ENCODE measurements around the gene CELF4.

The CELF4 gene

GRCh38 chr18:37251679-37252078 is 313.9 kb downstream of the CELF4 start:
- no peak overlapping the region for H3K27ac Mint-ChIP-seq
- no peaks in the 10 kb centered on the region for H3K9me3 Mint-ChIP-seq
- H3K4me3 Mint-ChIP-seq: no peak overlapping the region
- ATAC-seq: no peak
- no peaks in the 10 kb centered on the region for H3K36me3 Mint-ChIP-seq
- no peak for DNase-seq (ENCODE audit: low spot score in 2 of 2)
- peaks cover 7% of the 10 kb centered on the region for H3K4me1 Mint-ChIP-seq

GRCh38 chr18:37249895-37250618 is 315.5 kb downstream of the CELF4 start:
- no peaks in the 10 kb centered on the region for H3K9me3 Mint-ChIP-seq
- peak overlapping the region; percentile 20 for H3K27ac Mint-ChIP-seq
- ATAC-seq: no peak
- no peaks in the 10 kb centered on the region for H3K36me3 Mint-ChIP-seq
- no peak overlapping the region for H3K4me3 Mint-ChIP-seq
- no peak for DNase-seq (ENCODE audit: low spot score in 2 of 2)
- peaks cover 7% of the 10 kb centered on the region for H3K4me1 Mint-ChIP-seq

- Mint-ChIP-seq H3K36me3 (no peaks in the 10 kb centered on the region), H3K9me3 (peaks cover 3% of the 10 kb centered on the region), H3K27ac (no peak overlapping the region), H3K4me3 (no peak overlapping the region), H3K4me1 (no peaks in the 10 kb centered on the region)
- ATAC-seq: peak; percentile 15
- DNase-seq (ENCODE audit: low spot score in 2 of 2): no peak
These were observed 316.3 kb downstream of the CELF4 start for GRCh38 chr18:37249171-37249886.

- ATAC-seq (no peak), DNase-seq (ENCODE audit: low spot score in 2 of 2) (no peak)
- H3K4me1 Mint-ChIP-seq: no peaks in the 10 kb centered on the region
- peaks cover 3% of the 10 kb centered on the region for H3K9me3 Mint-ChIP-seq
- no peaks in the 10 kb centered on the region for H3K36me3 Mint-ChIP-seq
- no peak overlapping the region for H3K27ac Mint-ChIP-seq
- H3K4me3 Mint-ChIP-seq: no peak overlapping the region
These were observed 317.3 kb downstream of the CELF4 start for GRCh38 chr18:37248281-37248680.

- no peak for ATAC-seq
- Mint-ChIP-seq H3K27ac (no peak overlapping the region), H3K9me3 (peaks cover 3% of the 10 kb centered on the region), H3K4me1 (no peaks in the 10 kb centered on the region), H3K36me3 (no peaks in the 10 kb centered on the region), H3K4me3 (no peak overlapping the region)
- no peak for DNase-seq (ENCODE audit: low spot score in 2 of 2)
These were observed 318.0 kb downstream of the CELF4 start for GRCh38 chr18:37247497-37248161.

- no peak overlapping the region for H3K27ac Mint-ChIP-seq
- DNase-seq (ENCODE audit: low spot score in 2 of 2) (no peak), ATAC-seq (no peak)
- peaks cover 3% of the 10 kb centered on the region for H3K9me3 Mint-ChIP-seq
- H3K4me3 Mint-ChIP-seq: no peak overlapping the region
- H3K36me3 Mint-ChIP-seq: no peaks in the 10 kb centered on the region
- H3K4me1 Mint-ChIP-seq: no peaks in the 10 kb centered on the region
These were observed 318.7 kb downstream of the CELF4 start for GRCh38 chr18:37246779-37247340.

- no peak overlapping the region for H3K4me3 Mint-ChIP-seq
- H3K36me3 Mint-ChIP-seq: no peaks in the 10 kb centered on the region
- ATAC-seq (no peak), DNase-seq (ENCODE audit: low spot score in 2 of 2) (no peak)
- H3K27ac Mint-ChIP-seq: no peak overlapping the region
- H3K9me3 Mint-ChIP-seq: peaks cover 3% of the 10 kb centered on the region
- H3K4me1 Mint-ChIP-seq: no peaks in the 10 kb centered on the region
These were observed 321.0 kb downstream of the CELF4 start for GRCh38 chr18:37244618-37245017.

GRCh38 chr18:37243741-37244140 is 321.9 kb downstream of the CELF4 start:
- no peak for ATAC-seq
- Mint-ChIP-seq H3K4me1 (no peaks in the 10 kb centered on the region), H3K27ac (no peak overlapping the region), H3K36me3 (no peaks in the 10 kb centered on the region), H3K4me3 (no peak overlapping the region), H3K9me3 (peaks cover 3% of the 10 kb centered on the region)
- no peak for DNase-seq (ENCODE audit: low spot score in 2 of 2)

- Mint-ChIP-seq H3K27ac (no peak overlapping the region), H3K9me3 (peaks cover 3% of the 10 kb centered on the region), H3K4me3 (no peak overlapping the region), H3K36me3 (no peaks in the 10 kb centered on the region), H3K4me1 (no peaks in the 10 kb centered on the region)
- no peak for DNase-seq (ENCODE audit: low spot score in 2 of 2)
- no peak for ATAC-seq
These were observed 322.6 kb downstream of the CELF4 start for GRCh38 chr18:37242826-37243560.

- peaks cover 3% of the 10 kb centered on the region for H3K9me3 Mint-ChIP-seq
These were observed 323.5 kb downstream of the CELF4 start for GRCh38 chr18:37242091-37242490.

GRCh38 chr18:37238282-37239108 is 327.1 kb downstream of the CELF4 start:
- DNase-seq (ENCODE audit: low spot score in 2 of 2) (no peak), ATAC-seq (peak; percentile 12)
- H3K4me1 Mint-ChIP-seq: no peaks in the 10 kb centered on the region
- no peaks in the 10 kb centered on the region for H3K9me3 Mint-ChIP-seq
- no peaks in the 10 kb centered on the region for H3K36me3 Mint-ChIP-seq
- no peak overlapping the region for H3K27ac Mint-ChIP-seq
- H3K4me3 Mint-ChIP-seq: no peak overlapping the region

More at GRCh38 chr18:37242091-37242490, 323.5 kb downstream of the CELF4 start:
- H3K36me3 Mint-ChIP-seq: no peaks in the 10 kb centered on the region
- no peak overlapping the region for H3K27ac Mint-ChIP-seq
- peak; percentile 38 for ATAC-seq
- H3K4me3 Mint-ChIP-seq: no peak overlapping the region
- H3K4me1 Mint-ChIP-seq: no peaks in the 10 kb centered on the region
- no peak for DNase-seq (ENCODE audit: low spot score in 2 of 2)

- no peaks in the 10 kb centered on the region for H3K4me1 Mint-ChIP-seq
- H3K27ac Mint-ChIP-seq: no peak overlapping the region
- DNase-seq (ENCODE audit: low spot score in 2 of 2) (no peak), ATAC-seq (no peak)
- no peak overlapping the region for H3K4me3 Mint-ChIP-seq
- H3K36me3 Mint-ChIP-seq: no peaks in the 10 kb centered on the region
- no peaks in the 10 kb centered on the region for H3K9me3 Mint-ChIP-seq
These were observed 330.0 kb downstream of the CELF4 start for GRCh38 chr18:37235583-37235982.

GRCh38 chr18:37231251-37231650 is 334.3 kb downstream of the CELF4 start:
- no peak overlapping the region for H3K4me3 Mint-ChIP-seq
- H3K9me3 Mint-ChIP-seq: peaks cover 4% of the 10 kb centered on the region
- no peaks in the 10 kb centered on the region for H3K36me3 Mint-ChIP-seq
- DNase-seq (ENCODE audit: low spot score in 2 of 2): no peak
- no peak overlapping the region for H3K27ac Mint-ChIP-seq
- no peak for ATAC-seq
- no peaks in the 10 kb centered on the region for H3K4me1 Mint-ChIP-seq

- DNase-seq (ENCODE audit: low spot score in 2 of 2): no peak
- H3K9me3 Mint-ChIP-seq: peaks cover 4% of the 10 kb centered on the region
These were observed 334.8 kb downstream of the CELF4 start for GRCh38 chr18:37230768-37231167.

More at GRCh38 chr18:37230768-37231167, 334.8 kb downstream of the CELF4 start:
- H3K4me1 Mint-ChIP-seq: no peaks in the 10 kb centered on the region
- H3K27ac Mint-ChIP-seq: no peak overlapping the region
- no peaks in the 10 kb centered on the region for H3K36me3 Mint-ChIP-seq
- H3K4me3 Mint-ChIP-seq: no peak overlapping the region
- no peak for ATAC-seq
